HG03060 (cell line): Measurements from ENCODE around the gene UNC119B.
"Not testable (repeated sequence)": the region's sequence is repeated elsewhere in the genome, so short reads cannot be mapped to it uniquely, and the experiment has no call there.

Source experiments
- ATAC-seq: cut with Tn5 transposase; IDR thresholded peaks from one replicate; pipeline ENCODE4 v1.9.1; 2021; ENCODE audit warnings: low read depth, moderate number of reproducible peaks; ENCODE audit not compliant: unreplicated experiment

UNC119B gene

DNA sequence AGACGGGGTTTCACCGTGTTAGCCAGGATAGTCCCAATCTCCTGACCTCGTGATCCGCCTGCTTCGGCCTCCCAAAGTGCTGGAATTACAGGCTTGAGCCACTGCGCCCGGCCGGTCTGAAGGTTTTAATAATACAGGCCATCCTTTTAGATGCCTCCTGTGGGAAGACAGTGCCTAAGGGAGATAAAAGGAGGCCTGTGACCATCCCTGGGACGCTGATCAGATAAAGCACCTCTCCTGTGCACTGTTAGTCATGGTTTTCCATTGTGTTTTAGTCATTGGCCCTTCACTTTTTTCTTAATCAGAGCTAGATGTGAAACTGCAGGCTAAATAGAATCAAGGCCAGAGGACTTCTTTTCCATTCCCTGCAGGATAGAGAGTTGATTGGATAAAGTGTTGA lies 7.8 kb downstream of the UNC119B start:
- no peak for ATAC-seq

DNA sequence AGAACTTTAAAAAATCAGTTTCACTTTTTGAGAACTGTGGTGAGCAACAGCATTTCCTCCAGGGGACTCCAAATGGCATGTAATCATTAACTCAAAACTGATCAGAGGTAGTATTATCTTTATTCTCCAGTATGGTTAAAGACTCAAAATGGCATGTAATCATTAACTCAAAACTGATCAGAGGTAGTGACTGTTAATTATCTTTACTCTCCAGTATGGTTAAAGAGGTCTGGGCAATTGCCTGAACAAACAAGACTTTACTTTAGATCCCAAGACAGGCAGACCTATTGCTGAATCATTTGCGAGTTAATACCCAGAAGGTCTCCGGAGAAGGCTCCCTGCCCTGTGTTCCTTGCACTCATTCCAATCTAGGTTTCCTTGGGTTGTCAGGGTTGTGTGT lies 8.8 kb downstream of the UNC119B start:
- no peak for ATAC-seq

- ATAC-seq, result no peak
Measured at GRCh38 chr12:120719496-120720233, 9.4 kb downstream of the UNC119B start.

GRCh38 chr12:120720234-120720986 lies 10.2 kb downstream of the UNC119B start:
- no peak for ATAC-seq

DNA sequence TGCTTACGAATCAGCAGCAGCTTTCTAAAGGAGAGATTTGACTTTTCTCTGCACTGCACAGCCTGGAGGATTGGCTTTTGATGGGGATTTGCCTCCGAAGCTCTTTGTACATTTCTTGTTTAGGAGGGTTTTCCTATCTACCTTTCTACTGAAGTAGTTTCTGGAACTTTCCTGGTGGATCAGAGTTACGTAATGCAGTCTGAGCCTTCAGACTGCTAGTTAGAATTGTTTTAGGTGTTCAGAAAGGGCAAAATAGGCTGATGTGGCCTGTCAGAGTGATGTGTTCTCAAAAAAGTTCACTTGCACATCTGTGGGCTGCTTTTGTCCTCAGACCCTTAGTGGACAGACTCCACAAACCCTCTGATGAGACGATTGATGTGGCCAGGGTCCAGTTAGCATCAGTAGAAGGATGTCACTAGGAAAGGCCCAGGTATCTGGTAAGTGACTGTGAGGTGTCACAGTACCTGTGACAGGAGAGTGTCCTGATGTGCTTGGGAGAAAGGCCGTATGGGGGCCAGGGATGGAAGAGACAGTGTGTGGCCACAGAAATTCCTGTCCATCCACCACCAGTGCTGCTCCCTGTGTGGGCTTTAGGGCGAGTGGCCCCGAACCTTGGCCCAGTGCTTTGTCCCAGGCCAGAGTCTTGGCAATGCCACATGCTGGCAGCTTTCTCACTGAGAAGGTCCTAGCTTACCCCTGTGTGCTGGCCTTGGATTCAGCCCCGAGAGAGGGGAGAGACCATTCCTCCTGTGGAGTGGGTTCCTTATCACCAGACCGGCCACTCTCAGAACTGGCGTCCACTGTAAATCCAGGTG lies 10.9 kb downstream of the UNC119B start:
- ATAC-seq, result no peak

DNA sequence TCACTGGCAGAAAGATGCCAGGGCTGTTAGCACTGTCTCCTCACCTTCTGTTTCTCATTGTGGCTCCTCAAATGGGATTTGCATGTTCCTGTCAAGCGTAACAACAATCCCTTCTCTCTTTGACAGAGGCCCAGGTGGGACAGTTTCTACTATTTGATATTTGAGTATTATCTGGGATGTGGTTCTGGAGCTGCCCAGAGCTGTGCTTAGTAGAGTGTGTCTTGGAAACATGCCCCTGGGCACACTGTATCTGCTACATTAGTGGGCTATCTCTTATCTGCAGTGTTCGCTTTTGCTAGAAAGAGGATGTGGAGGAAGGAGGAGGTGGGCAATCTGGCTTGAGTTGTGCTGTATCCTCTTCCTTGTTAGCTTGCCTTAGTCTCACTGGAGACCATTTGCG lies 11.6 kb downstream of the UNC119B start:
- ATAC-seq, result no peak

- no peak for ATAC-seq
Measured at GRCh38 chr12:120722784-120723183, 12.5 kb downstream of the UNC119B start.

- ATAC-seq, result no peak
Measured at GRCh38 chr12:120724720-120725119, 14.5 kb downstream of the UNC119B start.

DNA sequence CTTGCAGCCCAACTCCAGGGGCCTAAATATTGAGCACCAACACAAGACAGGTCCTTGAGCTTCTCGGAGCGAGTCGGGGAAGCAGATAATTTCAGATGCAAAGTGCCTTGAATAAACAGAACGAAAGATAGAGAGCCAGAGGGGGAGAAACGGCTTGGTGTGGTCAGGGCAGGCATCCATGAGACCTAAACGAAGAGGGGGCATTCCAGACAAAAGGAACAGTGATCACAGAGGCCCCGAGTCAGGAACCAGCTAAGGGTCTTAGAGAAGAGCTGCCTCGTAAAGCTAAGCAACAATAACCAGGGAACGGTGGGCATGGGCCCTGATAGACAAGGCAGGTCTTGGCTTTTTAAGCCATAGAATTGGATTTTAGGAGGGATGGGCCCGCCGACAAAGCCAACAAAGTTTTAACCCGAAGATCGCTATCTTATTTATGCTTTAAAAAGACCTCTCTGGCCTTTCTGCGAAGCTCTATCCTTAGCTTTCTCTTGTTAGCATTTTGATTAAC lies 14.9 kb downstream of the UNC119B start:
- ATAC-seq, result no peak

DNA sequence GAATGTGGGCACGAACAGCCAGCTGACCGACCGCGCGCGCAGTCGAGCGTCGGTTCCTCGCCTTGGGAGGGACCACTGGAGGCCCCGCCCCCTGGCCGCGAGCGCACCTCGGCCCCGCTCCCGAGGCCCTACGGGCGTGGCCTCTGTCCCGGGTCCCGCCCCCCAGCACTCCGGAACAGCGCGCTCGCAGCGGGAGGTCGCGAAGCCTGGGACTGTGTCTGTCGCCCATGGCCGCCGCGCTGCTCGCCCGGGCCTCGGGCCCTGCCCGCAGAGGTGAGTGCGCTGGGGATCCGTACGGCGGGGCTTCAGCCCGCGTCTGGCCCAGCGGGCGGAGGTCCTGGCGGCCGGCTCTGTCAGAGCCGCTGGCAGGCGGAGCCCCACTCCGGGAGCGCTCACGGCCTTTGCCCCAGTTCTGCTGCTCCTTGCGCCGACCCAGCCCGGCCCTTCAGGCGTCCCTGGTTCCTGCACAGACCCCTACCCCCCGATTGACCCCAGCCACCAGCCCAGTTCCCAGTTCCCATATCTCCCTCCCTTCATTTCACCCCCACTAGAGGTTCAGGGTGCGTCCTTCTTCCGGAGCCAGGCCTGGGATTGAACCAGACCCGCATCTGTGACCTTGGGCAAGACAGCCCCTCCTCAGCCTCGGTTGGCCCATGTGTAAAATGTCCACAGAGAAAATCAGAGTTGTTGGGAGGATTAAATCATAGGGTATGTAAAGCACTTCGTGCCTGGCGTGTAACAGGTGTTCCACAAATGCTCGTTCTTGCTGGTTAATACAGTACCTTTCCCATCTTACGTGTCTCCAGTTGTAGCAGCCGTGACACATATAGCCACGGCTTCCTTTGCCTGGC lies 15.6 kb downstream of the UNC119B start, which contains the start of gene ACADS:
TSS of gene ACADS (plus strand) at position 168 of the 851 bp plus-strand sequence. CDS start at position 228, 60 bp downstream.
- peak; percentile 52 for ATAC-seq

DNA sequence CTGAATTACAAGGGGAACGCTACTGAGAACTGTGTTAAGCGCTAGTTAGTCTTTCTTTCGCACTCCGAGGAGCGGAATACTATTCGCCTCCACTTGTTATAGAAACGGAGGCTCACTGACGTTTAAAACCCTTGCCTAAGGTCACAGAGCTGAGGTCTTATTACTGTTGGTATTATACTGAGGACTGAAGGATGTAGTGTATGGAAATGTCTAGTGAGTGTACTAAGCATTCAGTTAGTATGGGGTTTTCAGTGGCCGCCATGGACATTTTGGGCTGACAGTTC lies 16.2 kb downstream of the UNC119B start:
- ATAC-seq, result no peak

DNA sequence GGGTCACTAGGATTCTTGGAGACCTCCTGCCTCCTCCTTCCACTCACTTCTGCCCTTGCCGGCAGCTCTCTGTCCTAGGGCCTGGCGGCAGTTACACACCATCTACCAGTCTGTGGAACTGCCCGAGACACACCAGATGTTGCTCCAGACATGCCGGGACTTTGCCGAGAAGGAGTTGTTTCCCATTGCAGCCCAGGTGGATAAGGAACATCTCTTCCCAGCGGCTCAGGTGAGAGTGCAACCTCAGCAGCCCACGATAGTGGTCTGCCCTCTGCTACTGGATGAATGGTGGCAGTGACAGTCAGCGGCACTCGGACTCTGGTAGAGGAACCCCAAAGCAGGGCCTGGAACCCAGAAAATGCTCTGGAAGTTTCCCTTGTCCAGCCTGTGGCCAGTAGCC lies 16.7 kb downstream of the UNC119B start:
- ATAC-seq, result no peak

DNA sequence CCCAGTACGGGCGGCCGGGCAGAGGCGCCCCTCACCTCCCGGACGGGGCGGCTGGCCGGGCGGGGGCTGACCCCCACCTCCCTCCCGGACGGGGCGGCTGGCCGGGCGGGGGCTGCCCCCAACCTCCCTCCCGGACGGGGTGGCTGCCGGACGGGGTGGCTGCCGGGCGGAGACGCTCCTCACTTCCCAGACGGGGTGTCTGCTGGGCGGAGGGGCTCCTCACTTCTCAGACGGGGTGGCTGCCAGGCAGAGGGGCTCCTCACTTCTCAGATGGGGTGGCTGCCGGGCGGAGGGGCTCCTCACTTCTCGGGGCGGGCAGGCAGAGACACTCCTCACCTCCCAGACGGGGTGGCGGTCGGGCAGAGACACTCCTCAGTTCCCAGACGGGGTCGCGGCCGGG lies 21.9 kb downstream of the UNC119B start:
- ATAC-seq, result not testable (repeated sequence)

GRCh38 chr12:120733574-120733973 lies 23.3 kb downstream of the UNC119B start:
- ATAC-seq, result no peak

DNA sequence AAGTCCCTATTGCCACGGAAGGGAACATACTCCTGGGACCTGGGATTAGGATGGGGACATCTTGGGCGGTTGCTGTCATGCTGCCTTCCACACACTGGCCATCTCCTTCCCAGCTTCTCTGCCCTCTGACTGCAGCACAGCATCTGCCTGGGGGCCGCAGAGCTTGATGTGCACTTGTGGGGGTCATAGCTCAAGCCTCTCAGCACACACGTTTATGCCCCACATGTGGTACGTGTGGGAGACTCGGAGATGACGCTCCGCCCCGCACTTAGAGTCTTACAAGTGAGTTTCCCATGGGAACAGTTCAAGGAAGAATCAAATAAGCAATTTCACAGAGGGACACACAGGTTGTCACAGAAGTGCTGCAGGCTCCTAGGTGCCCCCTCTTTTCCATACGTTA lies 24.0 kb downstream of the UNC119B start:
- ATAC-seq, result no peak

- no peak for ATAC-seq
Measured at GRCh38 chr12:120735181-120735580, 24.9 kb downstream of the UNC119B start.

DNA sequence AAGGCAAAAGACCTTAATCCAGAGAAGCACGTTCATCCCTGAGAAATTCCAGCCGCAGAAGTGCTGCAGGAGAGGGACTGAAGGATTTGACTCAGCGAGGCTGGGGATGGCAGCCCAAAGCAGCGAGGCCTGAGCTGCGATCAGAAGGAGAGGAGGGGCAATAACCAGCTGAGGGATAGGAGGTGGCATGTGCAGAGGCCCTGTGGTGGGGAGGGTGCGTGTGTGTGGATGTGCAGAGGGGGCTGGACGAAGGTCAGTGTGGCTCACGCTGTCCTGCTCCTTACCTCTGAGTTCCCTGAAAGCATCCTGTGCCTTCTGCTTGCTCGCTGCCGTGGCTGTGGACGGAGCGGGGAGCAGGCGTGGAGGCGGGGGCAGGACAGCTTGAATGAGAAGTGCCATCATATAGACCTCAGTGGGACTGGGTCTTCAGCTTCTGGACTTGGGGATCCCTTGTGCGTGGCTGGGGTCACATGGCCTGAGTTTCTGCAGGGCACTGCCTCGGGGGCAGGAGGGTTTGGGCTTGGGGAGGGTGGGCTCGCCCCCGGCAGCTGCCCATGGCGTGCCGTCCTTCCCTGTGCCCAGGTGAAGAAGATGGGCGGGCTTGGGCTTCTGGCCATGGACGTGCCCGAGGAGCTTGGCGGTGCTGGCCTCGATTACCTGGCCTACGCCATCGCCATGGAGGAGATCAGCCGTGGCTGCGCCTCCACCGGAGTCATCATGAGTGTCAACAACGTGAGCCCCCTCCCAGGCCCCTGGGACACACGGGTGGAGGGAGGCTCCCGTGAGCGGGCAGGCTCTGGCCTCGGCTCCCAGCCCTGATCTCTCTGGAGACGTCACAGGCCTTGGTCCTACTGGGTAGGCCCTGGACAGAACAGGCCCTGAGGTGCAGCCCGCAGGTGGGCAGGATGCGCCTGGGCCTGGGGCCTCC lies 26.4 kb downstream of the UNC119B start:
- ATAC-seq, result no peak

DNA sequence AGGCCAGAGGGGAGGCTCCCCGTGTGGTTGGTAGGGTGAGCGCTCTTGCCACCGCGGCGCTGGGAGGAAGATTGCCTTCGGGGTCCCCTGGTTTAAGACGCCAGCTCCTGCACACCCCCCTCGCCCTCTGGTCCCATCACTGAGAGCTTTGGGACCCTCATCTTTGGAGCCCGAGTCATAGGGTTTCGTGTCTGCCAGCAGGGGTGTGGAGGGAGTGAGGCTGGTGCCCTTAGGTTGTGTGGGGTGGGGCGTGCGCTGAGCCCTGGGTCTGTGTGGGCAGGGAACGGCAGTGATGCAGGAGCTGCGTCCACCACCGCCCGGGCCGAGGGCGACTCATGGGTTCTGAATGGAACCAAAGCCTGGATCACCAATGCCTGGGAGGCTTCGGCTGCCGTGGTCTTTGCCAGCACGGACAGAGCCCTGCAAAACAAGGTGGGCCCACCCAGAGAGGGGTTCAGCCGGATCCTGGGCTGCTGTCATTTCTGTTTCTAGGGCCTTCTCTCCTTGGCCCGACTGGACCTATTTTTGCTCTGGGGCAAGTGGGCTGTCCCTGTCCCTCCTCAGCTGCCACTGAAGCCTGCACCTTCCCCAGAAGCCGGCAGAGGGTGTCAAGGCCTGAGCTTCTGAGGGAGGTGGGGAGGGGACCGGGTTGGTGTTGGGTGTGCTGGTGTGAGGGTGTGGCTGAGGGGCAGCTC lies 27.4 kb downstream of the UNC119B start:
- ATAC-seq, result no peak
